GM19467 (cell line): ENCODE data around the gene OSBPL6.

Experiments used
- ATAC-seq: cut with Tn5 transposase; IDR thresholded peaks from one replicate; pipeline ENCODE4 v1.9.1; 2021; ENCODE audit warnings: mild to moderate bottlenecking, moderate library complexity; ENCODE audit not compliant: unreplicated experiment

Gene OSBPL6

DNA sequence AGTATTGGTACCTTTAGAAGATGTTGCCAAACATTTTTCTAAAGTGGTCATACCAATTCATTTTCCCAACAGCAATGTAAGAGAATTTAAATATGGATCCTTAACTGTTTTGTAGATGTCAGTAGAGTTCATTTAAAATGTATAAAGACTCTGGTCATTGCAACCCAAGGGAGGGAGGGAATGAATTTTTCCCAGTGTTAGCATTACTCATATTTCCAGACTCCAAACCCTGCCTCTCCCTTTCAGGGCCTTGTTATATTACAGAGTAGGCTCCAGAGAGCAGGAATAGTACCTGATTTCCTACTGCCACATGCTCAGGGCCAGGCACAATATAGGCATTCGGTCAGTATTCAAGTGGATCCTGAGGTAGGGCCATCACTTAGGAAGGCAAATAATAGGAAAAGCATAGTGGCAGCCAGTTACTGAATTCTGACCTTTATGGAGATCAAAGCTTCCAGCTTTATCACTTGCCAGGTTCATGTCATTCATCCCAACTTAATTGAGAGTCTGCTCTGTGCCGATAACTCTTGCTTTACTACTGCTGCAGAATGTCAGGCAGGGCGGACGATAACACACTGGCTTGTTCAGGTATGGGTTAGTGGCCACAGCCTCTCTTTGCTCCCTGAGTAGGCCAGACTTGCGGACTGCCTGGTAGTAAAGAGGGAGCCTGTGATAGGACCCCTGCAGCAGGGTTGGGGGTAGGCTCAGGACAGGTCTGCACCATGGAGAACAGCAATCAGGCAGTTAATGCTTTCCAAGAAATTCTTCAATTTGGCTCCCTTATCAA lies 75.3 kb downstream of the OSBPL6 start:
- ATAC-seq = no peak

DNA sequence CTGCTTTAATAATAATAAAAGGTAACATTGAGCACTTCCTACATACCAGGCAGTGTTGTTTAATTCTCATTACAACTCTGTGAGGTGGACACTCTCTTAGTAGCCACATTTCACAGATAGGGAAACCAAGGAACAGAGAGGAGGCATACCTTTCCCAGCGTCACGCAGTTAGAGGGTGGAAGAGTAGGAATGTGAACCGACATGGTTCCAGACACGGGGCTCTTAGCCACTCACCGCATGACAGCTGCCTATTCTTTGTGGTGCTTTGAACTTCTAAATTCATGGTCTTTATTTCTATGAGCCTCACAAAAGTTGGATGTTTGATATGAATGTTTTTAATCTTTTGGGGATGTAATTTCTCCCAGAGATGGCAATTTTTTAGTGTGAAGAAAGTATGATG lies 76.0 kb downstream of the OSBPL6 start:
- no peak for ATAC-seq

DNA sequence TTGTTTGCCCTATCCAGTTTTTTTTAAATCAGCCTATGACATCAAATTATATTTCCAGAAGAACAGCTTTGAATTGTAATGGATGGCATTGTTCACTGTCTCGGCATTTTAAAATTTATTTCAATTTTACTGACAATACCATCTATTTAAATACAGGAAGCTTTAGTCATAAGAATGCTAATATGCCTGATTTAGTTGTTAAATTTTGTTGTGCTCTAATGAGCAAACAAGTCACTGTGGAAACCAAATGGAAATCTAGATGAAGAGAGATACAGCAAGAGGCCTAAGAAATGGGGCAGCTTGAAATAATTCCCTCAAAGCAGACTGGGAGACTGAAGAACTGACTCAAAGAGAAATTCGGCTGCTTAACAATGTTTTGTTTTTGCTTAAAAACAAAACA lies 76.8 kb downstream of the OSBPL6 start:
- ATAC-seq = no peak

DNA sequence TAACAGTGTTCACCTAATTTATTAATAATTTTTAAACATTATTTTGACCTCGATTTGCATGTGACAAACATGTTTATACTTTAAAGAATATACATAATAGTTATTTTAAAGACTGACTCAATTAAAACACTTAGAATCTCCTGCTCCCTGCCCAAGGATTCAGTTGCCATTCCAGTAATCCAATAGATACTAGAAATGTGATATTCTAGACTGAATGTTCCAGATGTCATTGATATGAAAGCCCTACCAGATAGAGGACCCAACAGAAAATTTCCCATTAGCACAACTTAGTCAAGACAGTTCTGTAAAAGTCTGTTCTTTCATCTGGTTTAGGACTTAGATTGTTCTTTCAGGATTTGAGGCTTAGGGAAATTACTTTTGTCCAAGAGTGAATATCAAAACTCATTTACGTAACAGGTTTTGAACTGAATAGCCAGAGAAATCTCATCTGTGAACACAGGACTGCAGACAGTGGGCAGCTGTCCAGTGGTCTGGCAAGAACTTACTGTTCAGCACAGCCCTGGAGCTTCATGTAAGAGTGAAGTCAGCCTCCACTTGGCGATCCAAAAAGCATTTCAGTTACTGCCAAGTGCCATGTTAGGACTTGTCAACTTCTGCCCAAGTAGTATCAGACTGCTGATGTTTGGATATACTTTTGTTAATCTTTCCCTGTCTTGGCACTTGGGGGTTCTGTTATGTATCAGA lies 77.5 kb downstream of the OSBPL6 start:
- ATAC-seq = no peak

DNA sequence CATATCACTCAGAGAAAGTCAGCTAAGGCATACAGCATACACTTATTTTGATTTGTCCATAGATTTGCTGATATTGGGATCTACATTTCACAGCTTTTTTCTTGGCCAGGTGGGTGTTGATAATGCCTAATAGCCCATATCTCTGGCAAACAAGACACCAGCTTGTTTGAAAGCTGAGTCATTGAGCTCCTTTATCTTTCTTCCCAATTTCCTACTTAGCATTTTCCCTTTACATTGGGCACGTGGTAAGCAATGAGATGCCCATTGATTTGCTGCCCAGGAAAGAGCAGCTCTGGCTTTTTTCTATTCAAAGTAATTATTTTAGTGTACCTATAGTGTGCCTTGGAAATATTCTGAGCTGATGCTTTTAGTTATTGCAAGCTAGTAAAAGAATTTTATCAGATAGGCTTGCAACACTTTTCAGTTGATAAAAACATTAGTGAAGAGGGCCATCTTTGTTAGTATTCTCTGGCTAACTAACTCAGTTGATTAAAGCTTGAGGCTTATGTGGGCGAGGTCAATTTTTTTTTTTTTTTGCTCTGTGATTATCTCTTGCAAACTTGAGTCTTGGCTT lies 79.6 kb downstream of the OSBPL6 start:
- ATAC-seq = no peak

DNA sequence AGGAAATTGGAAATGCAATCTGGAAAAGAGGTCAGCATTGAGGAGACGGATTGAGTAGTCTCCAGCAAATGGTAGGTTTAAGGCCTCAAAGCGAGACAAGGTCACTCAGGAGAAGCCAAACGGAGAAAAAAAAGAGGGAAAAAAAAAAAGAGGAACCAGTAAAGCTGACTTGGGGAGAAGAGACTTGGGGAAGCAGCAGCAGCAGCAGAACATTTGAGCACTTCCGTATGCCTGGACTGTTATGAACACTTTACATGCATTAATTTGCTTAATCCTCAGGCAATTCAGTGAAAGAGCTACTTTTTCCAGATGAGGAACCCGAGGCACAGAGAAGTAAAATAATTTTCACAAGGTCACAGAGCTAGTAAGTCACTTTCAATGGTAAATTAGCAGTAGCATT lies 81.3 kb downstream of the OSBPL6 start:
- no peak for ATAC-seq

DNA sequence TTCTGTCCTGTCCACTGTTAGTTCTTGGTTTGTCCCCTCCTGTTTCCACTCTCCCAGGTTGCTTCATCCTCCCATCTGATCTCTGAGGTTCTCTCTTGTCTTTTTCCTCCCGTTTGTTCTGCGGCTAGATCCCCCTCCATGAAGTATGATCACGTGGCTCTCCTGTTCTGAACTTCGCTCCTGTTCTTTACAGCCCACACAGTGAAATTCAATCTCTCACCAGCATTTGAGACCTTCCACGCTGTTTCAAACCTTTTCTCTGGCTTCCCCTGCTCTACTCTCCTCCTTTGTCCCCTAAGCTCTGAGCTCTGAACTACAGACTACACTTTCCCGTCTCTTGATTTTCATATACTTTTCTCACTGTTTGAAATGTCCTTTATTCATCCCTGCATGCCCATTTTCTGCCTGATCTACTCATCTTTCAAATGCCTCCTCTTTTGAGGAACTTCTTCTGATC lies 83.5 kb downstream of the OSBPL6 start:
- ATAC-seq = no peak

DNA sequence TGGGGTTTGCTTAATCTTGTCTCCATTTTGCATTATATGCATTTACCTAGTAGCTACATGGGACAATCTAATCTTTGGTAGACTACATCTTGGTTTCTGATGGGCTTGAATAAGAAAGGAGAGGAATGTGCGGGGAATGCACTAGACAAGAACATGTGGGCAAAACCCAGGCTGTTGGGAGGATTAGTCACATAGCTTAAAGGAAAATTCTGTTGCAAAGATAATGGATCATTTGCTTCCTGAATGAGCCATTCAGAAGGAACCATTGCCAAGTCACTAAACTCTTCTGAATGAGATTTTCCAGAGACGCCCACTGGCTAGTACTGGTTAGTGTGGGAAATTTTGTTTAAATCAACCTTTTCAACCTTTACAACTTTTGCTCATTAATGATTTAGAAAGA lies 84.8 kb downstream of the OSBPL6 start:
- no peak for ATAC-seq

DNA sequence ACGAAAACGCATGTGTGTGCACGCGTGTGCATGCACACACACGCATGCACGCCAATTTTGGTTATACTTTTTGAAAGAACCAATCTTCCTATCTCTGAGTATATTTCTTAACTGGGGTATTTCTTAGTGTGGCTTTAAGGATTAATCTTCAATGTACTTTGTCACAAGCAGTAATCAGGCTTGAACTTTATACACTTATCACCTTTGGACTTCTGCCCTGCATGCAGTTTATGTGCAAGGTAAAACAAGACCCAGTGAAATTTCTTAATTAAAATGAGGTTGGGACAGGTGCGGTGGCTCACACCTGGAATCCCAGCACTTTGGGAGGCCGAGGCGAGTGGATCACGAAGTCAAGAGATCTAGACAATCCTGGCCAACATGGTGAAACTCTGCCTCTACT lies 85.3 kb downstream of the OSBPL6 start:
- ATAC-seq = no peak

DNA sequence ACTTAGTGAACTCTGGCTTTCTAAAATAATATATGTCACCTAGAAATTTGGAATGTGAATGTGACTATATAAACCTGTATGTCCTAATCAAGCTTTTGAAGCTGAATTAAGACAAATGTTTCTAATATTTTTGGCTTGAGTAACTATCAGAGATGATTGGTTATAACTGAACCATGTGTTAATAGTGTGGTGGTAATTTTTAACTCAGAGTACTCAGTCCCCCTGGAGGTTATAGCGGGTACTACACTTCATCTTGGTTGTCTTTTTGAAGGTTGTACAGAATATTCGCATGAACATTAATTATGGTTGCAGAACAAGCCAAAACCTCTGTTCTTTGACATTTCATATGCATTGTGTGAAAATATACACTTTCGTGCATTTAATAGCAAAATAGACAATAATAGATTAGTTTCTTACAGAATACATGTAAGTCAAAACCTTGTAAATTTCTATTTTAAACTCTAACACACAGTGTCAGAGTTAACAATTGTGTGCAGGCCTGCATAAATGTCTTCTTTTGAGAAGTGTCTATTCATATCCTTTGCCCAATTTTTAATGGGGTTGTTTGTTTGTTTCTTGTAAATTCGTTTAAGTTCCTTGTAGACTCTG lies 86.0 kb downstream of the OSBPL6 start:
- no peak for ATAC-seq

DNA sequence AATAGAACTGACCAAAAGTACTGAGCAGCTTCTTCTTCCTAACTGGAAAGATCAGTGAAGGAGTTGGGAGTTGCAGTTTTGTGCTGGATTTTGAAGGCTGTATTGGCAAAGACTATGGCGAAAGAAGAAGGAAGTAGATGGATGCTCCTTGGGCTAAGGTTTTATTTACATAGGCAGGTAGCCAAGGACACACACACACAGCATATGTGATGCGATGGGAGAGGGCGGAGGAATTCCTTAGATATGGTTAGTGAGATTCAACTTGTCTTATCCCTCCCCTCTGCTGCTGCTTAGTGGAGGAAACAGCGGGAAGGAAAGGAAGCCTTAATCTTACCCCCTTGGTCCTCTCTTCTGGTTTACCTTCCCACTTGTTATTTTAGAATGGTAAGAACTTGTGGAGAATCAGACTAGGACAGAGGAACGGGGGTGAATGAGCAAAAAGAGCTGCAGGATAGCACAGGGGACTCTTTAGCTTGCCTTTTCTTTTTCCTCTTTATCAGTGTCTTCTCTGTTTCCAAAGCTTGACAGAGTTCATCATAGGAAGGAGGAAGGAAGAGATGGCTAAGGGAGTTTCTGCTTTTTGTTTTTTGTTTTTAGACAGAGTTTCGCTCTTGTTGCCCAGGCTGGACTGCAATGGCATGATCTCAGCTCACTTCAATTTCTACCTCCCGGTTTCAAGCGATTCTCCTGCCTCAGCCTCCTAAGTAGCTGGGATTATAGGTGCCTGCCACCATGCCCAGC lies 87.9 kb downstream of the OSBPL6 start:
- ATAC-seq = no peak

DNA sequence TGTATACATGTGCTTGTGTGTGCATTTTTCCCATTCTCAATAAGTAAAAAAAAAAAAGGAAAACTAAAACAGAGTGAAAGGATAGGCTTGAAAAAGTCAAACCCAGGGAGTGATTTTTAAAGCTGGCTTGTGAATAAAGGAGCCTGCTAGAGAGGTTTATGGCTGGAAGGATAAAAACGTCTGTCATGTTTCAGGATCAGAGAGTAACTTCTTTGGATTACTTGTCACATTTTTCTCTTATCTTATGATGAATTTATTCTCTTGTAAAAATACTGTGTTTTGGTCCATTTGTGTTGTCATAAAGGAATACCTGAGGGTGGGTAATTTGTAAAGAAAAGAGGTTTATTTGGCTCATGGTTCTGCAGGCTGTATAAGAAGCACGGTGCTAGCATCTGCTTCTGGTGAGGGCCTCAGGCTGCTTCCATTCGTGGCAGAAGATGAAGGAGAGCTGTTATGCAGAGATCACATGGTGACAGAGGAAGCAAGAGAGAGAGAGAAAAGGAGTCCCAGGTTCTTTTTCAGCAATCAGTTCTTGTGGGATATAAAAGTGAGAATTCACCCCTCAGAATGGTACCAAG lies 89.1 kb downstream of the OSBPL6 start:
- ATAC-seq = no peak

DNA sequence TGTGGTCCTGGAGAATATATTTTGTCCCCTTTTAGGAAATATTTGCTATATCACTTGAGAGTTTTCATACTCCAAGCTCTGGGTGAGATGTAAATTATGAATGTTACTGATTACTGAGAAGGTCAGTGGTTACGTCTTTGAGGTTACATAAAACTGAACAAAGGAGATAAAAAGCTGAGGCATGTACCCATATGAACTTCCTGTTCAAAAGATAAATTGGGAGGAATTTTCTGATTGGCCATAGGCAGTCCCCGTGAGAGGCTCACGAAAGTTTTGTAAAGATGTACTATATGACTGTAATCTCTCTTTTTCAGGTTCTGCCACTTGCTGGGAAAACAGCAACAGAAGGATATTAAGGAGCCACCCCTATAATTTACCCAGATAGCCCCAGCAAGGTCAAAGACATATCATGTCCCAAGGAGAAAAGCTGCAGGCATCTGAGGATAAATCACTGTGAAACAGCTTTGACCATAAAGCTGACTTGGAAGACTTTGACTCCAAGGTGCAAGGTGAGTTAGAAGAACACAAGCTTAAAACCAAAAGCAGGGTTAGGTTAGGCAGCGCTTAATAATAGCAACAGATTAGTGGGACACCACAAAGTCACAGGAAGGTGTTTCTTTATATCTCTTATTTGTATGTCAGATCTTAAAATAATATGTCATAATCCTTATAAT lies 90.4 kb downstream of the OSBPL6 start:
- no peak for ATAC-seq

DNA sequence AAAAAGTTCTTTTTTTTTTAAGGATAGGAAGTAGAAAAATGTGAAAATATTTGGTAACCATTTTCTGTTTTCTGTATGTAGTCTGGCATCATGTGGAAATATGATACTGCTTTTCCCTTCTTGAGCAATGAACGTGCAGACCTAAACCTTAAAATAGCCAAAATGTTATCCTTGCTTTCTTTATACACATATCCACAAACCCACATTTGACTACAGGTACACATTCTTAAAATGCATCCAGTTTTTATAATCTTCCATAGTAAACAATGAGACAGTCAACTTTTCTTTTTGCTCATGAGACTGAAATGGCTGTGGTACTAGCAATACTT lies 90.9 kb downstream of the OSBPL6 start:
- ATAC-seq = no peak

DNA sequence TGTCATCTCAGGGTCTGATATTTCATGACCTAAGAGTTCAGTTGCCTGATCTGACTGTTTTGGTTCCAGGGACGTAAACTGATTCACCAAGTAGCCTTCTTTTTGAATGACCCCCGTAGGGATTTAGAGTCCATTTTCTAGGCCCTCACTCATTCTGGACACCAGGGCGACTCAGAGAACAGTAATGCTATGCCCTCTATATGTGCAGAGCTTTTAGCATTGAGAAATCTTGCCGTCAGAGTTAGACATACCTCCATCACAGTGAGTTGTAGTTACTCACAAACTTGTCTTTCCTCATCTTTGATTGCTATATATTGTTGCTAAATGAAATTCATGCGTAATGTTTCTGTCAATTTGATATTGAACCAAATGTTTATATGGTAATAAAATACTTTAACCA lies 92.3 kb downstream of the OSBPL6 start:
- no peak for ATAC-seq

DNA sequence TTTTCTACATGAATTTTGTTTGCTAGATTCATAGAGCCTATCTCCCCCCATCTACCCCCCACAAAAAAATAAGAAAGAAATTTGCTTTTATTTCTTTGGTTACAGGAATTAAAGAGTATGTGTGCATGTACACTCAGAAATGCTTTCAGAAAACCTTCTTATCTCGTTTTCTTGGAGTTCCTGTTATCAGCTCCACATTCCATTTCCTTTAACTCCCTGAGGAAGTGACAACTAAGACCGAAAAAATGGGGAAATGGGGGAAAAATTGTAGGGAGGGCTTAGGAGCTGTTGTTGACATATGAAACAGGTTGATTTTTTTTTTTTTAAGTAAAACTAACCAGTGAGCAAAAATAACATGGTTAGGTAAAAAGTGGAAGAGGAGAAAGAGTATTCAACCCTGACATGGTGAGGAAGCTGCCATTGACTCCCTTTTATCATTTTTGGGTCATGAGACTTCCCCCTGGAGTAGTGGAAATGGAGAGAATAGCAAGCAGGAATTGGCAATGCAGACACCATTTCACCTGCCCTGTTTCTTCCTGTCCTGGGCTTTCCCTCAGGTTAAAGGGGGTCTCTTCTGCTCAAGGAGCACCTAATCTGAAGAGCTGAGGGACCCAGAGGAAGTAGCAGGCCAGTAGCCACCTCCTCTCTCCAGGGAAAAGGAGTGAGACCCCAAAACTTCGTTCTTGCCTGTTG lies 93.5 kb downstream of the OSBPL6 start:
- ATAC-seq = no peak

DNA sequence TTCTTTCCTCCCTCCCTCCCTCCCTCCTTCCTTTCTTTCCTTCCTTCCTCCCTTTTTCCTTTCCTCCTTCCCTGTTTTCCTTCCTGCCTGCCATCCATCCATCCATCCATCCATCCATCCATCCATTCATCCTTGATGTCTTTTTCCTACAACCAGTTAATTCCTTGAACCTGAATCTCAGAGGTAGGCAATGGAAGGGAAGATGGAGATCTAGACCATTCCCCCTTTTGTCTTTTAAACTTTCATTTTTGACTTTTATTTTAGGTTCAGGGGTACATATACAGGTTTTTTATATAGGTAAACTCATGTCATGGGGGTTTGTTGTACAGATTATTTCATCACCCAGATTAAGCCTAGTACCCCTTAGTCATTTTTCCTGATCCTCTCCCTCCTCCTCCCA lies 97.4 kb downstream of the OSBPL6 start:
- ATAC-seq = no peak

DNA sequence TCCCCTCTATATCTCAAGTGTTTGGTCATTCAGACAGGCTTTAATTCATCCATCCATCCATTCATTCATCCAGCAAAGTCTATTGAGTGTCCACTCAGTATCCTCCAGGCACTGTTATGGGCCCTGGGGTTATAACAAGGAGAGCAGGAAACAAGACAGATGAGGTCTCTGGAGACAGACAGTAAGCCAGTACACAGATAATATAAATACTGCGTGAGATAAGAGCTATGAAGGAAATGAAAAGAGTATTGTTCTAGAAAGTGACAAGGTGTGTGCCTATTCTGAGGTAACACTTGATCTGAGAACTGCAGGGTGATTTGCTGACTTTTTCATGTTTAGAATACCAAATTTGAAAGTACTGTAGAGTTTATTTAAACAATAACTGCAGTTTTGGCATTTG lies 98.3 kb downstream of the OSBPL6 start:
- ATAC-seq = no peak

DNA sequence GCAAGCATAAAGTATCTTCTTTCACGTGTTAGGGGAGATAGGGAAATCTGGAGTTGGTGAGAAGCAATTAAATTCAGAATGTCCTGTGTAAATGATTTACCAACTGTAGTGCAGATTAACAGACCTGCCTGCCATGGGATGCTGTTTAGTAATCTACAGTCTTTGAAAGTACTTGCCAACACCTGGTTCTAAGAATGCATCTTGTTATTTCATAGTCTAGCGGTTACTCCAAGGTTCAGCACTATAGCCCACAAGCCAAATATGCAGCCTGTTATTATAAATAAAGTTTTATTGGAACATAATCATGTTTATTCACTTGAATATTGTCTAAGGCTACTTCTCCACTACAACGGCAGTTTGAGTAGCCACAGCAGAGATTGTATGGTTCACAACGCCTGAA lies 100.8 kb downstream of the OSBPL6 start:
- no peak for ATAC-seq

DNA sequence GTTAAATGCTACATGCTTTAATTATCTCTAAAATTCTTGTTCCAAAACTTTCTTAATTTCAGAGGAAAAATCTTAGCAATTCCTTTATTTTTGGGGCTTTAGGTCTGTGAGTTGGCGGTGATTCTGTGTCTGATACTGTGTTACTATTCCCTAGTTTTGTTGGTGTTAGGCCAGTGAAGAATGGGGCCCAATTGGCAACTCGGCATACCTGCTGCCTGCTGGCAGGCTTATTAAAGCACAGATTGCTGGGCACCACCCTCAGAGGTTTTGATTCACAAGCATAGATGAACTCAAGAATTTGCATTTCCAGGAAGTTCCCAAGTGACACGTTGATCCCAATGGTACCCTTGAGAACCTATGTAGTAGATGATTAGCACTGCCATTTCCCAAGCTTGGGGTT lies 101.6 kb downstream of the OSBPL6 start:
- ATAC-seq = no peak
